ENCODE results near the gene PVALB. TPM values are rescaled to one million over a fixed set of nuclear protein-coding genes. Genes with fewer than 3 reads are reported as not detected.

PVALB gene
- total RNA-seq, 1 donor from 2014 or later = not detected

DNA sequence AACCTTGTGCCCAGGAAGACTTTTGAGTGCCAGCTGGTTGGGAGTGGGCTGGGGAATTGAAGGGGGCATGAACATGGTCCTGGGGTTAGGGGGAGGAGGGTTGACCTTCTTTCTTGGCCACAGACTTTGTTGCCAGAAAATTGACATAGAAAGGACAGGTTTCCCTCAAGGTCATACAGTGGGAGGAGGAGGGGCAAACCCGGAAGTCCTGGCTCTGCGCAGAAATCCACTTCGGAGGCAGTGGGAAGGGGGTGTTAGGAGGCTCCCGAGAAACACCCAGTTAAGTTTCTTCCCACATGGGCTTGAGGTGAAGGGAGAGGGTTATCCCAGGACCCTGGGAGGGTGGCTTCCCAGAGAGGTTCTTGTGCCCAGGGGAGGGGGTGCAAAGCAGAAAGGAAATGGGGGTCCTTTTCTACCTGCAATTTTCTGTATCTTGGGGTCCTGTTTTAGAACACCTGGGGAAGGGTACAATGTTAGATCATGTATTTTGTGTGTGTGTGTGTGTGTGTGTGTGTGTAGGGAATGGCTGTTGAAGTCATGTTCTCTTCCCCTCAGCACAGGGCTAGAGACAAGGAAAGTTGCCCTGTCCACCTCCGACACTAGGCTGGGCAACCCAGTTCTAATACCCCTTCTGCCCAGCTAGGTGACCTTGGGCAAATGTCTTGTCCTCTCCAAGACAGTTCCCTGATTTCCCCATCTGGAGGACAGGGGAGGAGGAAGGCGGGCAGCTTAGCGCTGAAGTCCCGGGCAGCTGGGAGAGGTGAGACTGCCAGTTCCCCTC lies 1.1 kb downstream of the PVALB start:
- intact Hi-C loops (cut with micrococcal nuclease) = no loop called here

DNA sequence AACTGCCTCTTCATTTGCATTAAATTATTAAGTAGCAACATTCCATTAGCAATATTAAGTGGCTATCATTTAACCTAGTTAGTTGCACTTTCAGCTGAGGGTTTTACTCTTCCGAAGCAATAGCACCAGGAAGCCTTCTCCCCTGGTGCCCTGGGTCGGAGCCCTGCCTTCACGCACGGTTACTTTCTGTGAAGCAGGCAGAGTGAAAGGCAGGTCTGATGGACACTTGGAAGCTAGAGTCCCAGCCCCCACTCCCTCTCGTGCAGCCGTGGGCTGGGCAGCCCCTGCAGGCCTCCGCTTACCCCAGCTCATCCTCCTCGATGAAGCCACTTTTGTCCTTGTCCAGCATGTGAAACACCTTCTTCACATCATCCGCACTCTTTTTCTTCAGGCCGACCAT lies 2.0 kb downstream of the PVALB start:
- intact Hi-C loops (cut with micrococcal nuclease) = no loop called here

DNA sequence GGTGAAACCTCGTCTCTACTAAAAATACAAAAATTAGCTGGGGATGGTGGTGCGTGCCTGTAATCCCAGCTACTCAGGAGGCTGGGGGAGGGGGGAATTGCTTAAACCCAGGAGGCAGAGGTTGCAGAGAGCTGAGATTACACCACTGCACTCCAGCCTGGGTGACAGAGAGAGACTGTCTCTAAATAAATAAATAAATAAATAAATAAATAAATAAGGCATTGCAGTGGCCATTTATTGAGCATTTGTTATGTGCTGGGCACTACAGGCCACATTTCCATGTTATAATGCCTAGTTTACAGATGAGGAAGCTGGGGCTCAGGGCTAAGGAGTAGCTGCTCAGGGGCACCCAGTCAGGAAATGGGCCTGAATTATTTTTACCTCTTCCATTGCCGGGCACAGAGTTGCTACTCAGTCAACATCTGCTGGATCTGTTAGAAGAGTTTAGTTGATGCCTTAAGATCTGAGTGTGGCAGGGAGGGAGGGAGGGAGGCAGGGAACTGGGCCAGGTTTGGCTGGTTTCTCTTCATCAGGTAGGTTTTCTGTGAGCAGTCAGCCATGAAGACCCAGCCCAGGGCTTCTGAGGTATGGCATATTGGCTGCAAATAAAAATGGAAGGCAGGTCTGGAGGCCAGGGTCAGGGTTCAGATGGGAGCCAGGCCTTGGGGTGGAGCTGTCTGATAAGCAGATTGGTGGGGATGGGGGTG lies 5.6 kb downstream of the PVALB start:
- intact Hi-C loops (cut with micrococcal nuclease) = no loop called here

DNA sequence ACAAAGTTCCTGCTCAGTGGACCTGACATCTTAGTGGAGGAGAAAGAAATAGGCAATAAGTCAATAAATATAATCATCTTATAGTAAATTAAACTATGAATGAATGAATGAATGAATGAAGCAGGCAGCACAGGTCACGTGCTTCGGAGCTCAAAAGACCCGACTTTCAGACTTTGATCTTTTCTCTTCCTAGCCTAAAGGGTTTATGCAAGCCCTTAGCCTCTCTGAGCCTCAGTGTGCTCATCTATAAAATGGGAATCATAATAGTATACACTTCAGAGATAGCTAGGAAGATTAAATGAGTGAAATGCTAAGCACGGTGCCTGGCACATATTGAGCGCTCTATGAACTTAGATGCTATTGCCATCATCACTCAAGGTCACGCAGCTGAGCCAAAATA lies 7.5 kb downstream of the PVALB start:
- intact Hi-C loops (cut with micrococcal nuclease) = no loop called here

DNA sequence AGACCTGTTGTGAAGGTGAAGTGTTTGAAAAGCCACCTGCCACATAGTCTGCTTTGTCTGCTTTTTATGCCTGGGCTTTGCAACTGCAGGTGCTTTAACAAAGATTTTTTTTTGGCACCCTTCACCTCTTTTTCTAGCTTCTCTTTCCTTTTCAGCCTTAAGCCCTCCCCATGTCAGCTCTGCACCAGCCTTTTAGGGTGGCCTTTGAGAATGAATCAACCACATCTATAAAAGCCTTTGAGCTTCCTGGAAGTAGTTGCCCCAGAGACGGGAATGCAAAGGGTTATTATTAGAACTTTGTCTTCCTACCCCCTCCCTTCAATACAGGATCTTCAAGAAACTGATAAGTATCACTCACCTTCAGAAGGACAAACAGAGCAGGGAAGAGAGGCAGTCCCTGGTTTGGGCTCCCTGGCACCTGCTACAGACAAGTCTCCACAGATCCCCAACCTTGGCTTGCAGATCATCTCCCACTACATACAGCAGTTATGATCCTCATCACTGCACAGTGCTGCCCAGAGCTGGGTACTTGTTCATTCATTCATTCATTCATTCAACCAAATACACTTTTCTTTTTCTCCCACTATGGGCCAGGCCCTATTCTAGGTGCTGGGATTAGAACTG lies 8.0 kb downstream of the PVALB start:
- intact Hi-C loops (cut with micrococcal nuclease) = no loop called here

DNA sequence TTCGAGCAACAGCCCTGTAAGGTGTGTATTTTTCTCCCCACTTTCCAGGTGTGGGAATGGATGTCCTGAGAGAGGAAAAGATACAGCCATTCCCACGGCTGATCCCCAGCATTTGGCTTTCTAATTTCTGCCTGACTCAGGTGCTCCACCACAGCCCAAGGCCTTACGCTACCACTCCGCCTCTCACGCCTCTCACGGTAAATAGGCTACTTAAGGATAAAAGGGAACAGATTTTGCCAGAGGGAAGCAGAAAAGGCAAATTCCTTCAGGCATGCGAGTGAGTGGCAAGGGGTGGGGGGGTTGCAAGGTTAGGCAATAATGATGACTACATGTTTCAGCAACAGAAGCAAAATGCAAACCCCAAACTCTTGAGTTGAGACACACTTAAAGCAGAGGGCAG lies 9.2 kb downstream of the PVALB start:
- intact Hi-C loops (cut with micrococcal nuclease) = no loop called here

DNA sequence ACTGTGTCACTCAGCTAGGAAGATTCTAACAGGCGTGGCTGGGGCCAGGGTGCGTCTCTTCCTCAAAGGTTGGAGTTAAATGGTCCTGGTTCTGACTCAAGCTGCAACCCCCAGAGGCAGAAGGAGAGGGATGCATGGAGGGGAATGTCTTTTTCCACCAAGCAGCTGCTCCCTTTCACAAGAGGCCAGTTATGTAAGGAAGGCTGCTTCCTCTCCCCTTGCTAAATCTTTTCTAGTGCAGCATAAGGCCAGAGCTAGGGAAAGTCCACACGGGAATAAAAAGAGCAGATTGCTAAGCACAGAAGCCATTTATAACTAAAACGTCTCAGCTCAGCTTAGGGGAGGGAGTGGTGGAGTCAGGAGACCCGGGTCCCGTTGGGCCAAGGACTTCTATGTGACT lies 10.0 kb downstream of the PVALB start:
- intact Hi-C loops (cut with micrococcal nuclease) = no loop called here

DNA sequence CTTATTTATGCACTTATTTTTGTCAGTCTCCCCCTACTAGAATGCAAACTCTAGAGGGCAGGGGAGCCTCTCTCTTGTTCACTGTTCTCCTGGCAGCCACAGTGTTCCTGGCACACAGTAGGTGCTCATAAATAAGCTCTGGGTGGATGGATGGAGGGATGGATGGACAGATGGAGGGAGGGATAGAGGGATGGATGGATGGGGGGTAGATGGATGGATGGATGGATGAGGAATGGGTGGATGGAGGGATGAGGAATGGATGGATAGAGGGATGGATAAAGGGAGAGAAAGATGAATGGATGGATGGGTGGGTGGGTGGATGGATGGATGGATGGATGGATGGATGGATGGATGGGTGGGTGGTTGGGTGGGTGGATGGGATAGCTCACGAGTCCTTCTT lies 13.5 kb downstream of the PVALB start:
- intact Hi-C loops (cut with micrococcal nuclease) = no loop called here

DNA sequence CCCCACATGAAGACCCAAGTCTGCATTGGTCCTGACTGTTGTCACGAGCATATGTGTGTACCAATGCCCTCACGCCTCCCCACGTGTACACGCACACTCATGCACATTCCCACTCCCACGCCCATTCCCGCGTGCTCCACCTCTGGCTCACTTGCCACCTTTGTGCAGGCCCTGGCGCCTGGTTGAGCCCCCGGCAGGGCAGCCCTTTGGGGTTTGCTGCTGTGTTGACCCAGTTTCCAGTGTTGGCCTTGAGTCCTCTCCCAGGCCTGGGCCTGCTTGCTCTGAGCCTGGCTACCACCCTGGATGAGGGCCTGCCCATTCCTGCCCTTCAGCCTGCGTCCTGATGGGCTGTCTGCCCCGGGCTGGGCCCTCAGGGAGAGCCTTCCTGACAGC lies 18.2 kb downstream of the PVALB start:
- intact Hi-C loops (cut with micrococcal nuclease) = no loop called here

DNA sequence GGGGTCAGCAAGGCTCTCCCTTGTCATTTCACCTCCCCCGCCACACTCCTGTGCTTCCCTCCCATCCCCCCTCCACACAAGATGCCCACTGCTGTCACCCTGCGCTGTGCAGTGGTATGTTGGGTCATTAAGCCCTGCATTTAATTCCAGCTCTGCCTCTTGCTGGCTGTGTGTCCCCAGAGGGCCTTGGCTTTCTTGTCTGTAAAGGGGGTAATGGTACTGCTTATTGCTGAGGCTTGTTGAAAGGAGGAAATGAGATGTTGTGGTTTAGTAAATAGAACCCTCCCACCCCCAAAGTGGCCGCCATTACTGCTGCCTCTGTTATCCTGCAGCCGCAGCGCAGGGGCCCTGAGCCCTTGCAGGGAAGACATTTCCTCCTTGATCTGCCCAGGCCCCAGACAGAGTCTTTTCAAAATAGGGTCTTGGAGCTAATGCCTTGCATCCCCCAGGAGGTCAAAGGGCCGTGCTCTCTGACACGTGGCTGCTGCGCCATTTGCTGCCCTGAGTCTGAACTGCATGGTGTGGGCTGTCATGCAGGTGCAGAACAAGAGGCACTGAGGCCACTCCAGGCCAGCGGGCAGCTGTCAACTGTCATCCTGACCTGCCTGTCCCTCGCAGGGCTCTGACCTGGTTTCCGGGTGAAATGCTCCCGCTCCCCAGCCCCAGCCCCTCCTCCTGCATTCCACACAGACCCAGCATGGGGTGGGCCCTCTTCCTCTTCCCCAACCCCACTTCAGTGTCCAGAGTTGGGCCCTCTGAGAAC lies 18.7 kb downstream of the PVALB start:
- intact Hi-C loops (cut with micrococcal nuclease) = no loop called here

DNA sequence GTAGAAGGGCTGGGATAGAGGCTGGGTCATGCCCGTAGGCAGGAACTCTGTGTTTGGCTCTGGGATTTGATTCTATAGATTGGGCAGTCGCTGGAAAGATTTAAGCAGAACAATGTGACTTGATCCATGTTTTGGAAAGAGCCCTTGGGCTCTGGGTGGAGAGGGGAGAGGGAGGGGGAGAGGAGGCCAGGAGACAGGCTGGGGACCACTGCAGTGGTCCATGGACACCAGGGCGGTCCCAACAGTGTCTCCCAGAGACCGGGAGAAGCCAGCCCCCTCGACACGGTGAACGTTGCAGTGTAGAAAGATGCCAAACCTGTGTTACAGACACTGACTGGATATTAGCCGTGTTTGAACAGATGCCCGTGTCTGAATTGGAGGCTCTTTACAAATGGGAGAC lies 19.5 kb downstream of the PVALB start:
- intact Hi-C loops (cut with micrococcal nuclease) = no loop called here

DNA sequence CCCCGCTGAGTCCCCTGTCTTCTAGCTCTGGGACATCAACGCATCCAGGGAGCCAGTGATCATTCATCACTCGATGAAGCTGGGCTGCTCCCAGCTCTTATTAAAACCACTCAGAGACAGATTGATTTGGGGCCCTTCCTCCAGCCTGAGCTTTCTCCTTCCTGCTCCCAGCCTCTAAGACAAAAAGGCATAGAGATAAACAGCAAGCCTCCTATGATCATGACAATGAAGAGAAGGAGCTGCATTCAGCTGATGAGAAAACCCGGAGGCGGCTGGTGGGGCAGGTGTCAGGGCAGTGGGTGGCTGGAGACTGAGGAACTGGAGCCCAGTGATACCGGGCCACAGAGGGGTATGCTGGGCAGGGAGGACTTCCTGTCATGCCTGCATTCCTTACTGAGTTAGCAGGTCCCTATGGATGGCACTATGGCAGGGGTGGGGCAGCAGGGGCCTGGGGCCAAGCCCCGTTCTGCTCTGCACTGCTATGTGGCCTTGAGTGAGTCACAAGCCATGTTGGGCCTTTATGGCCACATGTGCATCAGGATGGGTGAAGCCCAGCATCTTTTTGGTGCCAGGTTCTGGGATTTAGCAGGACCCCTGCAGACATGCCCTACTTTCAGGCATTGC lies 20.2 kb downstream of the PVALB start:
- intact Hi-C loops (cut with micrococcal nuclease) = no loop called here

DNA sequence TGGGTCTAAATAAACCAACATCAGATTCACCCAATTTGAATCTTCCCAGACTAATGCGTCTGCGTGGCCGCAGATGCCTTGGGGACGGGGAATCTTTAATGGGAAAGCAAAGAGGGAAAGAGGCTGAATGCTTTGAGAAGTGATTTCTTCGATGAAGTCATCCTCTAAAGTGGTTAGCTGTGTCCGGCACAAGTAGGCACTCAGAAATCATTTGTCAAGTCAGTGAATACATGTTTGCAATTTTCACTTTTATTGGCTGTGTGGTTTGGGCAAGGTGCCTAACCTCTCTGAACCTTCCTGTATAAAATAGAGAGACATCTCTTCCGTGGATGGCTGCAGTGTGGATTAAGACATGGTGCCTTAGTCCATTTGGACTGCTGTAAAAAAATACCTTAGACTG lies 21.2 kb downstream of the PVALB start:
- intact Hi-C loops (cut with micrococcal nuclease) = no loop called here

DNA sequence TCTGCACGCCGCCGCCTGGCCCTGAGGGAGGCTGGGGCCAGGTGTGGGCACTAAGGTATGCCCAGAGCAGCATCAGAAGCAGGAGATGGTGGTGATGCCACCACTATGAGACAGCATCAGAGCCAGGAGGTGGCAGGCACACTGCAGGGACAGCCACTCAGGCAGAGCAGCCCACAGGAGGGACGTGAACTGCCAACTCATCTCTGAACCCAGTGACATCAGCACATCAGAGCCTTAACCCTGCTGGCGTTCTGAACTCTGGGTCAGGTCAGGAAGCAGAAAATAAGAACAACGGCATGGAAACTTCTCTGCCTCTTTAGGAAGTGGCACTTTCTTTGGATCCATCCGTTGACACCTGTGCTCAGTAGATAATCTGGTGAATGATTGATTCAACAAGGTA lies 26.2 kb downstream of the PVALB start:
- intact Hi-C loops (cut with micrococcal nuclease) = loop anchor here (2.0 kb wide), 1 partner anchor 66 kb away; no protein-coding TSS in a partner anchor

DNA sequence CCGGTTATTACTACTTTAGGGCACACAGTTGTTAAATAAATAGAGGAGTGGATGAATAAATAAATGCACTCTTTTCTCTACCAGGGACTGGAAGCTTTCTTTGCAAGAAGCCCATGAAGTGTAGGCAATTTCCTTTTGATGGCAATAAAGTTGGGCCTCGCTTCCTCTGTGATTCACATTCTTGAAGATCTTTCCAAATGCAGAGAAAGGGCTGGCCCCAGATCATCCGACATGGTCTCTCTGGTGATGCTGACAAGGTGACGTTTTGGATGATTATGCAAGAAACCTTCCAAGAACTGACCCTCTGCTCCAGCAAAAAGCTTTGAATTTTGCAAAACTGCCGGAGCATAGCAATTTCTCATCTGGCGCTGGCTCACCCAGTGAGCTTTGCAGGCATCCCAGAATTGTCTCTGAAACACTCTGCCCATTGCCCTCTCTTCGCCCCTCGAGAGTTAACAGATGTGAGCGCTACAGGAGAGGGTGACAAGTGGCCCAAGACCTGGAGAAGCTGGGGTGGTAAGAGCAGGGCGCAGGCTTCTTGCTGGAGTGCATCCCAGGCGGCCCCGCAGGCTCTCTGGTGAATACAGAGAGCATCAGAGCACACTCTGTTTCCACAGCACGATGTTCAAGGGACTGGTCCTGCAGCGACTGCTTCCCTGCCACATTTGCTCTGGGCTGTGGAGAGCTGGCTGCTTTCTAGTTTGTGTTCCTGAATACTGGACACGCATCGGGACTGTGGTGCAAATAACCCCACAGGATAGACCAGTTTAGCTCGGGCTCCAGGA lies 29.4 kb downstream of the PVALB start:
- intact Hi-C loops (cut with micrococcal nuclease) = no loop called here

DNA sequence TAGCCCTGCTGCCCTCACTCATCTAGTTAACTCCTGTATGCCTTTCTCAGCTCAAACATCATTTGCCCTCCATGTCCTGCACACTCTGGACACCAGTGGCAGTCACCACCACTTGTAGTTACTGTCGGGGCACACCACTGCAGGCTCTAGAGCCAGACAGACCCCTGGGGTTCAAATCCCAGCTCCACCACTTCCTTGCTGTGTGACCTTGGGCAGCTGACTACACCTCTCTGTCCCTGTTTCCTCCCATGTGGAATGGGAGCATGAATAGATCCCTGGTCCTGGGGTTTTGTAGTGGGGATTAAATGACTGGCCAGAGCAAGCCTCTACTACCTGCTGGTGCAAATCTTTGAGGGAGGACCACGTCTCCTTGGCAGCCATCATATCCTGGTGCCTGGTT lies 33.1 kb downstream of the PVALB start:
- intact Hi-C loops (cut with micrococcal nuclease) = loop anchor here (2.0 kb wide), 1 partner anchor 477 kb away; no protein-coding TSS in a partner anchor

DNA sequence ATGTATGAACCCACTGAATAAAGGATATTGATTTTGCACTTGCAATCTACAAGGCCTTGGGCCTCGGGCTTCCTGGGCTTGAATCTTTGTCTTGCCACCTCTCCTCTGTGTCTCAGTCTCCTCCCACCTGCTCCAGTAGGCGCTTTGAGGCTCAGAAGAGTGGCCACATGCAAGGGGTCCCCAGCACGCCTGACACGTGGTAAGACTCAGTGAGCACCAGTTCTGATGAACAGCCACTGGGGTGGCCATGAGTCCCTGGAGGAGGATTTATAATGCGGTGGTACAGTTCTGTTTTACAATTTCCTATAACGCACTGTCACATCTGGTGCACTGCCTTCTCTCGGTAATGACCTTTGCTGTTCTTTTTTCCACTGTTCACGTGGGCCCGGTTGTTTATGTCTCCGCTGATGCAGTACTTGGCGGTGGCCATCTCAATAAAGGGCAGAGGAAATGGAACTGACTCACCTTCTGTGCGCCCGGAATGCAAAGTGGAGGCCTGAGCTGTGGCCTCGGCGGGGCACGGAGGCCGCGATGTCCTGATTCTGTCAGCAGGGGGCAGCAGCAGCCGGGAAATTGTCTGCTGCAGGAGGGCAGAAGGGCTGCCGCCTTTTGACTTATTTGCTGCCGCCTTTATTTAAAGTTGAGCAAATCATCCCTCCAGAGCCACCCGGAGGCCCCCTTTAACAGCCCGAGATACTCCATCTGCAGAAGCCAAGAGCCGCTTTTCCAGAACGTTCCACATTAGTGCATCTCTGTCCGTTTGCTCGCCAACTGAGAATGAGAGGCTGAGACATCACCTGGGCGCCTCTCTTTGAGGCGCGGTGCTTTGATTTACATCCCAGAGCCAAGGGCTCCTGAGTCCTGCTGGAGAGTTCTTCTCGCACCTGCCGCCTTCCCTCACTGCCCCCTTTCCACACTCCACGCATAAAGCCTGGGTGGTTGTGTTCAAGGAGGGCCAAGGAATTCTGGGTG lies 34.9 kb downstream of the PVALB start:
- intact Hi-C loops (cut with micrococcal nuclease) = loop anchor here (1.0 to 2.0 kb wide), 6 partner anchors 74 to 479 kb away; no protein-coding TSS in a partner anchor

DNA sequence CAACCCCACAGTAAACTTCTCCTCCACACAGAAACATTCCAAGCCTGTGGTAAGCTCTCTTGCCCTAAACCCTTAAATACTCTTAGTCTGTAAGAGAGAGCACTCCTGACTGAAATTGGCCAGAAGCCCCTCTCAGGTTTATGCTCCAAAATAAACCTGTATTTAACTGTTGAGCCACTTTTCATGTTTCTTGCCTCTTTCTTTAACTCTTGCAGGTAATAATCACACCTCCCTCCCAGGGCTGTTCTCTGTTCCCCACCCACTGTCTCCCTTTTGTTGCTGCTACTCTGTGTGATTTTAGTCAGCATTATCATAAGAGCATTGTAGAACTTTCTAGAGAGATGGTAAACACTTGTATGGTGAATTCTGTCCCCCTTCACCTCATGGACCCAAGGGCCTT lies 38.8 kb downstream of the PVALB start:
- intact Hi-C loops (cut with micrococcal nuclease) = loop anchor here (5.0 to 10.0 kb wide), 5 partner anchors 387 to 1029 kb away; partner anchors contain the start of genes APOL2, CDC42EP1, GCAT and RAC2

DNA sequence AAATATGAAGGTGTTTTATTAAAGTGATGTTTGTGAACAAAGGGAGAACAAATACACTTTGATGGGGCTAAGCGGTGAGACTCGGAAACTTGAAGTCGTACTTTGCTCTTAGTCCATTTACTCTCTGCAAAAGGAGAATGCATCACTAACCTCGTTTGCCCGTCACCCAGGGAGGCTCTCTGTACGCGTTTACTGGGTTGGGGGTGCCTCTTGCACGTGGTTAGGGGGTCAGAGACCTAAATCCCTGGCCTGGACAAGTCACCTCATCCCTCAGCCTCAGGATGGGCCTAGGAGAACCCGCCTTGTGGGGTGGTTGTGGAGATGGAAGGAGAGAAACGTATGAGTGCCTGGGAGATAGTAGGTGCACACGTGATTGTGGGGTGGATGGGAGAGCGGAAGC lies 40.1 kb downstream of the PVALB start:
- intact Hi-C loops (cut with micrococcal nuclease) = loop anchor here (1.0 to 10.0 kb wide), 17 partner anchors 19 to 1031 kb away; partner anchors contain the start of genes APOL2, CDC42EP1, EIF3D and GCAT

Data from T-helper 1 cell treated with Interleukin-12 subunit alpha and Interleukin-12 subunit beta and Interleukin-4 antibody, amounts not matched to agents 30 ng/mL and 1 ng/mL, for 36 hours (primary cell).